Subcutaneous preadipocyte (primary cell): Measurements from ENCODE around the gene MCU. TPM values are rescaled to one million over a fixed set of nuclear protein-coding genes. Genes with fewer than 3 reads are reported as not detected.

ENCODE experiments used
- small RNA-seq: library from RNA; depleted of rRNA; stranded (forward); fragments of <200 nt; gene quantifications from one replicate; pipeline ENCODE3, GENCODE V24; 2012
- total RNA-seq: library from RNA; depleted of rRNA; stranded (reverse); fragments of >200 nt; gene quantifications from 2 replicates; pipeline ENCODE4 v1.2.3, GENCODE V29; 2012

MCU gene
- 34.2 and 36.2 TPM in 2 replicates for total RNA-seq

GRCh38 chr10:72691863-72692743 lies at the start of gene MCU:
Gene MCU (plus strand): TSS chr10:72692143. CDS start chr10:72692152, 9 bp downstream.

GRCh38 chr10:72893136-72893798 lies 201.3 kb downstream of the MCU start, which contains the start of gene OIT3:
Gene OIT3 (plus strand): TSS chr10:72893739. CDS start chr10:72893799, 60 bp downstream.

Small RNA genes within 50 kb of the gene (small RNA-seq; reads per million reads assigned to genes)
- gene MIR4676 (0.16 reads per million), gene RF00019 (not detected)

Other genes starting within 250 kb of the MCU start
- 48.9 and 57.5 TPM in 2 replicates for gene MICU1, start 66.1 kb upstream of the MCU start, total RNA-seq
- gene OIT3, start 201.6 kb downstream of the MCU start, total RNA-seq, result 0.20 TPM in 1 of 2 replicates, not detected in the other